Pons (tissue), 1 donor: ENCODE data around the gene CYP2C9.
"Not testable (repeated sequence)": the region's sequence is repeated elsewhere in the genome, so short reads cannot be mapped to it uniquely, and the experiment has no call there.

ENCODE experiments used
- DNase-seq: peaks from one replicate; pipeline ENCODE4 v3.0.0-alpha.2; 2016; ENCODE audit warnings: low spot score

The CYP2C9 gene

GRCh38 chr10:94938383-94938782, at the start of gene CYP2C9:
Gene CYP2C9 (plus strand): TSS chr10:94938658. CDS start chr10:94938683, 25 bp downstream.
- DNase-seq: no peak

- DNase-seq: no peak
These were observed 49.3 kb upstream of the CYP2C9 start for GRCh38 chr10:94889123-94889522.

DNA sequence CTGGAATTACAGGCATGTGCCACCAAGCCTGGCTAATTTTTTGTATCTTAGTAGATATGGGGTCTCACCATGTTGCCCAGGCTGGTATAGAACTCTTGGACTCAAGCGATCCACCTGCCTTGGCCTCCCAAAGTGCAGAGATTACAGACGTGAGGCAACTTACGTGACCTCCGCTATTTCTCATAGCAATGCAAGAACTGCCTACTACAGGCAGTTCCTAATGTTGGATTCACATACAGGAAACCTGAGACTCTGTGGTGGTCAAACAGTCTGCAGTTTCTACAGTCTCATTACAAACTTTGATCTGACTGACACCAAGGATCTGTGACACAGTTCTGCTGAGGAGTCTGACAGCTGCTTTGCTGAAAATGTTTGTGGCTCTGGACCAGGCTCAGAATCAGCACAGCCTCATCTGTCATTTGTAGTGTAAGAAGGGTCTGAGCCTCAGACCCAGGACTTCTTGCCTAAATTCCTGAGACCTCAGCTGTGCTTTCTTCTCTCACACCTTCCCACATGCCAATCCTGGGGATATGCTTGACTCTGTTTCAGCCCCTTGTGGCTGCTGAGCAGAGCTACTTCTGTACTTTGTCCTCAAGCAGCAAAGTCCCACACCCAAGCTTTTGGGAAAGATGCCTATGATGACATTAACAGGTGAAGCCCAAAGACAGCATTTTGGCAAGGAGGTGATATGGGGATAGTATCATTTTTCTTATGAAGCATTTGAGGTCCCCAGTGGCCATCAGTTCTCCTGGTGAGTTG, 48.0 kb upstream of the CYP2C9 start:
- DNase-seq: no peak

DNA sequence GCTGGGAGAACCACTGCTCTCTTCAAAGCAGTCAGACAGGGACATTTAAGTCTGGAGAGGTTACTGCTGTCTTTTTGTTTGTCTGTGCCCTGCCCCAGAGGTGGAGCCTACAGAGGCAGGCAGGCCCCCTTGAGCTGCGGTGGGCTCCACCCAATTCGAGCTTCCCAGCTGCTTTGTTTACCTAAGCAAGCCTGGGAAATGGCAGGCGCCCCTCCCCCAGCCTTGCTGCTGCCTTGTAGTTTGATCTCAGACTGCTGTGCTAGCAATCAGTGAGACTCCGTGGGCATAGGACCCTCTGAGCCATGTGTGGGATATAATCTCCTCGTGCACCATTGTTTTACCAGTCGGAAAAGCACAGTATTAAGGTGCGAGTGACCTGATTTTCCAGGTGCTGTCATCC, 40.0 kb upstream of the CYP2C9 start:
- DNase-seq: not testable (repeated sequence)

DNA sequence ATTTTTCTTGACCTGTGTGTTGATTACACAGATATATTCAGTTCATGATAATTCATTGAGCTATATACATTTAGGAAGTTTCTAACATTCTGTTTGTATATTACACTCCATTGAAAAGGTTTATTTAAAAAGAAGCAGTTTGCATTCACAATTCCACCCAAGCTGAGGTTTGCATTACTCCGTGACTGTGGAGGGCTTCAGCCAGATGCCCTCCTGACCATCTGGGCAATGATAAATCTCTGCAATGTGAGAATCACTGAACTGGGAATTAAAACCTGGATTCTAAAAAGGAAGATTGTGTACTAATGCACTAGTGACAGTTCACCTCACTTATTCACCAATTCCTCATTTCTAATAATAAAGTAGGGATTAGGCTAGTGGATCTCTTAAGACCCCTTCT, 36.4 kb upstream of the CYP2C9 start:
- no peak for DNase-seq

- no peak for DNase-seq
These were observed 35.9 kb upstream of the CYP2C9 start for GRCh38 chr10:94902570-94902969.

DNA sequence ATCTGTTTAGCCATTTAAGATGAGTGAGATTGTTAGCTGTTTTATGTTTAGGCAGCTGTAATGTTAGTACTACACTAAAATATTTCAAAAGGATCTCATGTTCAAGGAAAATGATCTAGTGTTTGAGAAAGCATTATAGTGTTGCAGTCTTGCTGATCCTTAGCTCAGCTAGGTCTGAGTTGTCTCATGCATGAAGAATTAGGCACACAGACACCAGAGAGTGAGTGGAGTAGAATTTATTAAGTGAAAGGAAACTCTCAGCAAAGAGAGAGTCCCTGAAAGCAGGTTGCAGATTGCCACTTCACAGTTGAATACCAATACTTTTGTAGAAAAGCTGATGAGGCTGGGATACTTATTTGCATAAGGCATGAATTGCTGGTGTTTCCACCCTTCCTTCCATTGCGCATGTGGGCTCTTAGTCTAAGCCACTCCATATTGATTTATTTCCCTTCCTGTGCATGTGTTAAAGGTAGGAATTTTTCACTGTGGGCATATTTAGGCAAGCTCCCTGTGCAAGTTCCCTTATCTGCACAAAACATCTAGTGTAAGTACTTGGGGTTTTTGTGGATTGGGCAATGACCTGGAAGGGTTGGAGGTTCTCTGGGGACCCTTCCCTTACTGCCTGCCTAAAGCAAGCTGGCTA, 33.8 kb upstream of the CYP2C9 start:
- not testable (repeated sequence) for DNase-seq

- no peak for DNase-seq
These were observed 22.0 kb upstream of the CYP2C9 start for GRCh38 chr10:94916423-94916822.

DNA sequence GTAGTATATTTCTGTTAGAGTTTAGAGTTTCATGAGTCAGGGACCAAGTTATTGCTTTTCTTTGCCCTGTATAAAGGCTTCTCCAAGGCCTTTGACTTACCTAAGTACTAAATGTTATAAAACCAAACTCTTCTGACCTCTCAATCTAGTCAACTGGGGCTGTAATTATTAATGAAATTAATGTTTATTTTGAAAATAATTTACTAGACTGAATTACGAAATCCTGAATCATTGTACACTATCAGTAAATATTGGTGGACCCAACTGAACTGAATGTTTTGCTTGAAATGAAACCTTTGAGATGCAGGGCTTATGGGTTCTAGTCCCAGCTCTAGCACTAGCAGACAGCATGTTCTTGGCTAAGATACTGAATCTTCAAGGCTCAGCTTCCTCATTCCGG, 1.7 kb upstream of the CYP2C9 start:
- no peak for DNase-seq

DNA sequence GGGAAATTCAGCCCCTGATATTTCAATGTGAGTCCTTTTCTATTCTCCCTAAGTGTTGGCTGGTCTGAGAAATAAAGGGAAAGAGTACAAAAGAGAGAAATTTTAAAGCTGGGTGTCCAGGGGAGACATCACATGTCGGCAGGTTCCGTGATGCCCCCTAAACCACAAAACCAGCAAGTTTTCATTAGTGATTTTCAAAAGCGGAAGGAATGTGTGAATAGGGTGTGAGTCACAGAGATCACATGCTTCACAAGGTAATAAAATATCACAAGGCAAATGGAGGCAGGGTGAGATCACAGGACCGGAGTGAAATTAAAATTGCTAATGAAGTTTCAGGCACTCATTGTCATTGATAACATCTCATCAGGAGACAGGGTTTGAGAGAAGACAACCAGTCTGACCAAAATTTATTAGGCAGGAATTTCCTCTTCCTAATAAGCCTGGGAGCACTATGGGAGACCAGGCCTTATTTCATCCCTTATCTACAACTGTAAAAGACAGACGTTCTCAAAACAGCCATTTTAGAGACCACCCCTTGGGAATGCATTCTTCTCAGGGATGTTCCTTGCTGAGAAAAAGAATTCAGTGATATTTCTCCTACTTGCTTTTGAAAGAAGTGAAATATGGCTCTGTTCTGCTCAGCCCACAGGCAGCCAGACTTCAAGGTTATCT, 5.1 kb downstream of the CYP2C9 start:
- DNase-seq: not testable (repeated sequence)

DNA sequence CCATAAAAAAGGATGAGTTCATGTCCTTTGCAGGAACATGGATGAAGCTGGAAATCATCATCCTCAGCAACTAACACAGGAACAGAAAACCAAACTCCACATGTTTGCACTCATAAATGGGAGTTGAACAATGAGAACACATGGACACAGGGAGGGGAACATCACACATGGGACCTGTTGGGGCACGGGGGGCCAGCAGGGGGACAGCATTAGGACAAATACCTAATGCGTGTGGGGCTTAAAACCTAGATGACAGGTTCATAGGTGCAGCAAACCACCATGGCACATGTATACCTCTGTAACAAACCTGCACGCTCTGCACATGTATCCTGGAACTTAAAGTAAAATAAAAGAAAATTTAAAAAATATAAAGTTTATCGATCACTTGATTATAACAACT, 7.7 kb downstream of the CYP2C9 start:
- not testable (repeated sequence) for DNase-seq

- peak; percentile 20 for DNase-seq
These were observed 25.4 kb downstream of the CYP2C9 start for GRCh38 chr10:94963901-94964300.

- no peak for DNase-seq
These were observed 45.1 kb downstream of the CYP2C9 start for GRCh38 chr10:94983555-94983954.

GRCh38 chr10:94989192-94989591, 50.7 kb downstream of the CYP2C9 start:
- no peak for DNase-seq

GRCh38 chr10:94991243-94991888, 52.9 kb downstream of the CYP2C9 start:
- no peak for DNase-seq

- no peak for DNase-seq
These were observed 54.4 kb downstream of the CYP2C9 start for GRCh38 chr10:94992811-94993210.

DNA sequence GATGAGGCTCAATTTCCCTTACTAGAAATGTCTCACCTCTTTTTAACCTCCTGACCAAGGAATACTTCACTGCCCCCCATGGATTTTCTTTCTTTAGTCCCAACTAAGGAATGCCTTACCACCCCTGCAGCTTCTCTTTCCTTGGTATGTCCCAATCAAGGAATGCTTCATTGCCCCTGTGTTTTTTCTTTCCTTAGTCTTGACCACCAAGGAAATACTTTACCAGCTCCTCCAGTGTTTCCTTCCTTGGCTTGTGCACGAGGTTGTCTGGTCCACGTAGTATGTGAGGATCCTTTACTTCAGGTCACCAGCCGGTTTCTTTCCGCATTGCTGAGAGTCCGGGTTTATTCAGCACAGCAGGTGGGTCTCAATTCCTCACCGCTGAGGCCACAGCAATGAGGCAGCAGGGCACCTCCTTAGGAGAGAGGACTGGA, 59.3 kb downstream of the CYP2C9 start:
- DNase-seq: no peak

DNA sequence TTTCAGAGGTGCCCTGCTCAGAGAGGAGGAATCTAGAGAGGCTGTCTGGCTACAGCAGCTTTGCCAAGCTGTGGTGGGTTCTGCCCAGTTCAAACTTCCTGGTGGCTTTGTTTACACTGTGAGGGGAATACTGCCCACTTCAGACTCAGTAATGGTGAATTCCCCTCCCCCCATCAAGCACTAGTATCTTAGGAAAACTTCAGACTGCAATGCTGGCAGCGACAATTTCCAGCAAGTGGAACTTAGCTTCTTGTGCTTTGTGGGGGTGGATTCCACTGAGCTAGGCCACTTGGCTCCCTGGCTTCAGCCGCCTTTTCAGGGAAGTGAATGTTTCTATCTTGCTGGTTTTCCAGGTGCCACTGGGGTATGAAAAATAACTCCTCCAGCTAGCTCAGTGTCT, 88.0 kb downstream of the CYP2C9 start:
- DNase-seq: no peak

- DNase-seq: no peak
These were observed 93.2 kb downstream of the CYP2C9 start for GRCh38 chr10:95031656-95032055.

- DNase-seq: no peak
These were observed 95.9 kb downstream of the CYP2C9 start for GRCh38 chr10:95034401-95034800.

DNA sequence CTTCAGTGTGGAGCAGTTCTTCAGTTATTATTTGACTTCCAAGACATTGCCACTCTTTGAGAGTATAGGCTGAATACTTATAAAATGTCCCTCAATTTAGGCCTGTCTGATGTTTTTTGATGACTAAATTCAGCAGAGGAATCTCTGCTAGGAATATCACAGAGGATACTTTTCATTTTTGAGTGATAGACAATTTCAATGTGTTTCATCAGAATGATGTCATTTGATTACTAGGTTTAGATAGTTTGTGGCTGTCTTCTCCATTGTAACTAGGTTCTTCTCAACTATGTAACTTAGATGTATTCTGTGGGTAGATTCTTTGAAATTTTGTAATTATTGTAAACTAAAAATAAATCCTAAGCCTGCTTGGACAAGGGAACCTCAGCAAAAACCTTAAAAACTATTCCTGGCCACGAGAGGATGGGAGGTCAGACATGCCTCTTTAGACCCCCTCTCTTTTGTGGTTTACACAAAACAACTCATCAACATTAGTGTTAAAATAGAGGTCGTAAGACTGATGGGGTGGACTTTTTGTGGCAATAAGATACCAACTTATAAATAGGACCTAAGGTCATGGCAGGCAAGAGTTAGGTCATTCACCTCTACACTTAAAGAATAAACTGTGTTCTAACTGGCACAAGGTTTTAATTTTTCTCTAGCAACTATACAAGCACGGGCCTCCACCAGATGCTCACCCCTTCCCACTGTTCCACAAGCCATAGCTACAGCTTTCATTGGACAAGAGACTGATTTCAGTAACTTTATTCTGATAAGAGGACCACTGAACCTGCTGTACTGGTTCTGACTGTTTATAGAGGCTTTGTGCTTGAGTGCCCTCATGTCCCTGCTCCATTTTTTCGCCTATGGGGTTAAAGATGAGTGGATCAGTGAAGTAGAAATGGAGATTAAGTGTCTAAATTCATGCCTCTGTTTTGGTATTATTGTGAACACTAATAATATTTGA, 97.2 kb downstream of the CYP2C9 start:
- DNase-seq: no peak
